ENCODE measurements around the gene ZNF423. TPM values are rescaled to one million over a fixed set of nuclear protein-coding genes. Genes with fewer than 3 reads are reported as not detected.

ZNF423 gene
- total RNA-seq, 1 experiment from 2014 or later: 11.1 TPM

- ChIA-PET POLR2A (ENCODE audit: low non-redundant PET) (no interaction called here), CTCF (no interaction called here)
- DNase-seq (ENCODE audit: low spot score): no peak
- Histone ChIP-seq H3K36me3 (ENCODE audit: insufficient read depth, low read length, poor library complexity, severe bottlenecking) (no peaks in the 10 kb centered on the region), H3K4me3 (ENCODE audit: low read depth, low read length, poor library complexity, severe bottlenecking) (no peak overlapping the region), H3K27me3 (replicated peaks; ENCODE audit: insufficient read depth, low read depth, low read length, poor library complexity) (no peaks in the 10 kb centered on the region), H3K27ac (ENCODE audit: low read depth, low read length, poor library complexity, severe bottlenecking) (no peak overlapping the region), H3K4me1 (ENCODE audit: insufficient read depth, low read length, poor library complexity, severe bottlenecking) (no peaks in the 10 kb centered on the region), H3K9me3 (ENCODE audit: low read depth, low read length, poor library complexity, severe bottlenecking) (no peaks in the 10 kb centered on the region)
- intact Hi-C loops (cut with micrococcal nuclease; ENCODE audit: unreplicated experiment): no loop called here
- no peak for TF ChIP-seq EZH2 (IDR thresholded peaks at IDR 0.05; ENCODE audit: borderline replicate concordance, low read depth, low read length, poor library complexity, severe bottlenecking)
- TF ChIP-seq, protein P1, sequence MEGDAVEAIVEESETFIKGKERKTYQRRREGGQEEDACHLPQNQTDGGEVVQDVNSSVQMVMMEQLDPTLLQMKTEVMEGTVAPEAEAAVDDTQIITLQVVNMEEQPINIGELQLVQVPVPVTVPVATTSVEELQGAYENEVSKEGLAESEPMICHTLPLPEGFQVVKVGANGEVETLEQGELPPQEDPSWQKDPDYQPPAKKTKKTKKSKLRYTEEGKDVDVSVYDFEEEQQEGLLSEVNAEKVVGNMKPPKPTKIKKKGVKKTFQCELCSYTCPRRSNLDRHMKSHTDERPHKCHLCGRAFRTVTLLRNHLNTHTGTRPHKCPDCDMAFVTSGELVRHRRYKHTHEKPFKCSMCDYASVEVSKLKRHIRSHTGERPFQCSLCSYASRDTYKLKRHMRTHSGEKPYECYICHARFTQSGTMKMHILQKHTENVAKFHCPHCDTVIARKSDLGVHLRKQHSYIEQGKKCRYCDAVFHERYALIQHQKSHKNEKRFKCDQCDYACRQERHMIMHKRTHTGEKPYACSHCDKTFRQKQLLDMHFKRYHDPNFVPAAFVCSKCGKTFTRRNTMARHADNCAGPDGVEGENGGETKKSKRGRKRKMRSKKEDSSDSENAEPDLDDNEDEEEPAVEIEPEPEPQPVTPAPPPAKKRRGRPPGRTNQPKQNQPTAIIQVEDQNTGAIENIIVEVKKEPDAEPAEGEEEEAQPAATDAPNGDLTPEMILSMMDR (conservative IDR thresholded peaks at IDR 0.05; ENCODE audit: low read depth, low read length): no peak
- no TSS peak for BruUV-seq (replicated peaks)
Observed at GRCh38 chr16:49632795-49633184, 223.1 kb downstream of the ZNF423 start.

DNA sequence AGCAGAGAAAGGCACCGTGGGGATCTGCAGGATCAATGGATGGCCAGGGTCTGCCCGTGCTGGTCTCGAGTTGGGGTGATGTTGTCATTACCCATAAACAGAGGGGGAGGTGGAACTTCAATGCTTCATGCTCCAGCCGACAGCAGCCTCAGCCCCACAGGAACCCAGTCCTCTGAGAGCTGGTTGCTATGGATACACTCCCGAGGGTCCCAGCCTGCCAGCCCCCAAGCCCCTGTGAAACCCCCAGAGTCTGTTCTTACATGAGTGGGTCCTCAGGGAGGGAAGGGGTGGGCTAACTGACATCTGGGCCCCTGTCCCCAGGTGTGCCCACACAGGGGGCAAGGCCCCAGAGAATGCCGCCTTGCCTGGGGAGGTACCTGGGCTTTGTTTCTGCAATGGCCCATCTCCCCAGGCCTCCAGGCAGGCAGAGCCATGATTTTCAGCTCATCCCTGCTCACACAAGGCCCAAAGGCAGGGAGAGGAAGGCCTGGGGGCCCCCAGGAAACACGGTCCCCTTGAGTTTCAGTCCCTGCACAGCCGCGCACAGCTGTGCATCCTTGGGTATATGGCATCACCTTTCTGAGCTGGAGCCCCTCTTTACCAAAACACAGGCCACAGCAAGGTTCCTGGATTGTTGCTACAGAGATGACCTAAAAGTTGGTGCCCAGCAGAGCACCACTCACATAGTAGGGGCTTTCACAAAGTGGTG is 223.7 kb downstream of the ZNF423 start:
- H3K27ac ChIP-seq (ENCODE audit: low read depth, low read length, poor library complexity, severe bottlenecking): no peak overlapping the region
- intact Hi-C loops (cut with micrococcal nuclease; ENCODE audit: unreplicated experiment): no loop called here
- ChIA-PET CTCF (interaction anchor here (0.6 kb wide), 1 partner anchor 139 kb away, joined by 3 read pairs; no protein-coding TSS in a partner anchor), POLR2A (ENCODE audit: low non-redundant PET) (no interaction called here)
- no TSS peak for BruUV-seq (replicated peaks)
- no peaks in the 10 kb centered on the region for H3K27me3 ChIP-seq (replicated peaks; ENCODE audit: insufficient read depth, low read depth, low read length, poor library complexity)
- no peaks in the 10 kb centered on the region for H3K4me1 ChIP-seq (ENCODE audit: insufficient read depth, low read length, poor library complexity, severe bottlenecking)
- no peak overlapping the region for H3K4me3 ChIP-seq (ENCODE audit: low read depth, low read length, poor library complexity, severe bottlenecking)
- DNase-seq (ENCODE audit: low spot score): no peak
- no peak for TF ChIP-seq EZH2 (IDR thresholded peaks at IDR 0.05; ENCODE audit: borderline replicate concordance, low read depth, low read length, poor library complexity, severe bottlenecking)
- TF ChIP-seq, protein P1 (conservative IDR thresholded peaks at IDR 0.05; ENCODE audit: low read depth, low read length): no peak
- H3K9me3 ChIP-seq (ENCODE audit: low read depth, low read length, poor library complexity, severe bottlenecking): no peaks in the 10 kb centered on the region
- no peaks in the 10 kb centered on the region for H3K36me3 ChIP-seq (ENCODE audit: insufficient read depth, low read length, poor library complexity, severe bottlenecking)

GRCh38 chr16:49631187-49632041 is 224.5 kb downstream of the ZNF423 start:
- no peak overlapping the region for H3K4me3 ChIP-seq (ENCODE audit: low read depth, low read length, poor library complexity, severe bottlenecking)
- ChIA-PET CTCF (interaction anchor here (0.6 kb wide), 1 partner anchor 139 kb away, joined by 3 read pairs; no protein-coding TSS in a partner anchor), POLR2A (ENCODE audit: low non-redundant PET) (interaction anchor here (0.6 kb wide), 1 partner anchor 18 kb away, joined by 4 read pairs; no protein-coding TSS in a partner anchor)
- no peaks in the 10 kb centered on the region for H3K4me1 ChIP-seq (ENCODE audit: insufficient read depth, low read length, poor library complexity, severe bottlenecking)
- no peaks in the 10 kb centered on the region for H3K36me3 ChIP-seq (ENCODE audit: insufficient read depth, low read length, poor library complexity, severe bottlenecking)
- H3K9me3 ChIP-seq (ENCODE audit: low read depth, low read length, poor library complexity, severe bottlenecking): no peaks in the 10 kb centered on the region
- intact Hi-C loops (cut with micrococcal nuclease; ENCODE audit: unreplicated experiment): no loop called here
- H3K27ac ChIP-seq (ENCODE audit: low read depth, low read length, poor library complexity, severe bottlenecking): no peak overlapping the region
- DNase-seq (ENCODE audit: low spot score): peak; percentile 23
- no peak for TF ChIP-seq EZH2 (IDR thresholded peaks at IDR 0.05; ENCODE audit: borderline replicate concordance, low read depth, low read length, poor library complexity, severe bottlenecking)
- TF ChIP-seq, protein P1 (conservative IDR thresholded peaks at IDR 0.05; ENCODE audit: low read depth, low read length): no peak
- H3K27me3 ChIP-seq (replicated peaks; ENCODE audit: insufficient read depth, low read depth, low read length, poor library complexity): no peaks in the 10 kb centered on the region
- no TSS peak for BruUV-seq (replicated peaks)
